Myometrial cell (primary cell): ENCODE results near the gene LRFN4. TPM values are rescaled to one million over a fixed set of nuclear protein-coding genes. Genes with fewer than 3 reads are reported as not detected.

ENCODE experiments used
- total RNA-seq: library from RNA; depleted of rRNA; stranded (reverse); fragments of >200 nt; gene quantifications from 2 replicates; pipeline ENCODE4 v1.2.3, GENCODE V29; 2015

Gene LRFN4
- total RNA-seq, result 23.6 and 28.9 TPM in 2 replicates

DNA sequence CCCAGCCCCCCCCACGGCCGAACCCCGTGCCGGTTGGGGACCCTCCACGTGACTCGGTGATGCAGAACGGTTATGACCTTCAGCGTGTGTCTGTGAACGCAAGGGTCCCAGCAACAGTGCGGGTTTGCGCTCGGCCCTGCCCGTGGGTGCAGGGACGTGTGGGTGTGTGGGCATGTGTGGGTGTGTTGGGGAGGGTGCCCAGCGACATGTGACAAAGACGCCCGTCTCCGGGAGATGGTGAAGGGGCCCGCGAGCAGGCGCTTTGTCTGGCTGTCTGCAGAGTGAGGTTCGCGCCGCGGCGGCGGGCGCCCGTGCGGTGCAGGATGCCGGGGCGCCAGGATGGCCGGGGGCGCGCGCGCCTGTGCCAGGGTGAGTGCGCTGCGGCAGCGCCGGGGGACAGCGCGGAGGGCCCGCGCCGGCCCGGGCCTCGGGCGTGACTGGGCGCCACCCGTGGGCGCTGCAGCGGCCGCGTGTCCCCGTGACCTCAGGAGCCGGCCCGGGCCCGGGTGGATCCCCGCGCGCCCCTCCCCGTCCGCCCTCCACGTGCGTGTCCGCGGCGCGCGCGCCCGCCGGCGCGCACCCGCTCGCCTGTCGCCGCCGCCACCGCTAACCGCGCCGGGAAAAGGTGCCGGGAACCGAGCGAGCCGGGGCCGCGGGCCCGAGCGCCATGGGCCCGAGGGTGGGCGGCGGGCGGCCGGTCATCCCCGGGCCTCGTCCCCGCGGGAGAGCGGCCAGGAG lies at the start of gene LRFN4:
LRFN4 (plus strand) TSS at position 569 of the 738 bp plus-strand sequence. CDS start 681 bp downstream, outside the sequence.

DNA sequence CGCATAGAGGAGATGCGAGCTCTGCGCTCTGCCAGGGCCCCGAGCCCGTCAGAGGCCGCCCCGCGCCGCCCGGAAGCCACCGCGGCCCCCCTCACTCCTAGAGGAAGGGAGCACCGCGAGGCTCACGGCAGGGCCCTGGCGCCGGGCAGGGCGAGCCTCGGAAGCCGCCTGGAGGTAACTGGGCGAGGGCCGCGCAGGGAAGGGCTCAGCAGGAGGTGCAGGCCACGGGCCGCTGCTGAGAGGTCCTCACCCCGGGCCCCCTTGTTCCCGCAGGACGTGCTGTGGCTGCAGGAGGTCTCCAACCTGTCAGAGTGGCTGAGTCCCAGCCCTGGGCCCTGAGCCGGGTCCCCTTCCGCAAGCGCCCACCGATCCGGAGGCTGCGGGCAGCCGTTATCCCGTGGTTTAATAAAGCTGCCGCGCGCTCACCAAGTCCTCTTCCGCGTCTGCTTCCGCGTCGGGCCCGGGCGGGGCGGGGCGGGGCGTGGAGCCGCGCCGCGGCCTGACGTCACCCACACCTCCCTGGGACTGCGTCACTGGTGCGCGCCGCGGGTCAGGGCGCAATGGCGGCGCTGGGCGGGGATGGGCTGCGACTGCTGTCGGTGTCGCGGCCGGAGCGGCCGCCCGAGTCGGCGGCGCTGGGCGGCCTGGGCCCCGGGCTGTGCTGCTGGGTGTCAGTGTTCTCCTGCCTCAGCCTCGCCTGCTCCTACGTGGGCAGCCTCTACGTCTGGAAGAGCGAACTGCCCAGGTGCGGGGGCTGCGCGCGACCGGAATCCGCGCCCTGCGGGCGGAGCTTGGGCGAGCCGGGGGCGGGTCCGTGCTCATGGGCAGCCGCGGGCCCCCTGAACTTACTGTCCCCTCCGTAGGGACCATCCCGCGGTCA lies 13.7 kb upstream of the LRFN4 start, which contains the start of gene RCE1:
RCE1 (plus strand) TSS at position 546 of the 880 bp plus-strand sequence; CDS start at position 561, 15 bp downstream.

Other genes starting within 250 kb of the LRFN4 start
- gene RBM14, start 240.4 kb upstream of the LRFN4 start, total RNA-seq, result 34.2 and 34.9 TPM in 2 replicates
- gene RBM4, start 218.4 kb upstream of the LRFN4 start, total RNA-seq, result 96.6 and 136 TPM in 2 replicates
- 21.0 and 22.3 TPM in 2 replicates for gene RBM4B, start 179.2 kb upstream of the LRFN4 start, total RNA-seq
- gene SPTBN2, start 127.8 kb upstream of the LRFN4 start, total RNA-seq, result 0.18 and 0.29 TPM in 2 replicates
- gene RCE1, start 13.6 kb upstream of the LRFN4 start, total RNA-seq, result 20.2 and 40.1 TPM in 2 replicates
- gene PC, start 101.3 kb downstream of the LRFN4 start, total RNA-seq, result 25.9 and 32.4 TPM in 2 replicates
- gene C11orf86, start 118.2 kb downstream of the LRFN4 start, total RNA-seq, result not detected in 2 replicates
- 0.18 and 0.58 TPM in 2 replicates for gene SYT12, start 166.1 kb downstream of the LRFN4 start, total RNA-seq
- gene RHOD, start 199.8 kb downstream of the LRFN4 start, total RNA-seq, result 11.2 and 22.5 TPM in 2 replicates